Measurements from ENCODE around the gene FGF11. TPM values are rescaled to one million over a fixed set of nuclear protein-coding genes. Genes with fewer than 3 reads are reported as not detected.

The FGF11 gene
- total and polyA plus RNA-seq, 2 donors (not counting 1 experiment from before 2014, with no cell fraction given), result 0.33 to 0.87 TPM

GRCh38 chr17:7408863-7409262 is 30.4 kb upstream of the FGF11 start:
- no peaks in the 10 kb centered on the region for H4K20me1 ChIP-seq (ENCODE audit: control insufficient read depth, extremely low read depth, insufficient read depth, low read length)
- H3K79me2 ChIP-seq (ENCODE audit: control insufficient read depth, insufficient read depth, low read length), result no peaks in the 10 kb centered on the region
- no peak overlapping the region for H3K27ac ChIP-seq (ENCODE audit: insufficient read depth, low read length)
- no peak for TF ChIP-seq CTCF (conservative IDR thresholded peaks at IDR 0.05 in 1 of 2, IDR thresholded peaks at IDR 0.05 in 1 of 2; ENCODE audit: low read depth in 1 of 2, low read length in 2 of 2)
- no peak for TF ChIP-seq EZH2 (IDR thresholded peaks at IDR 0.05; ENCODE audit: low read length, missing control alignments)
- no peak overlapping the region for H3K4me2 ChIP-seq (ENCODE audit: extremely low read depth, insufficient read depth, low read length)
- no peaks in the 10 kb centered on the region for H3K27me3 ChIP-seq (ENCODE audit: control insufficient read depth, insufficient read depth, low read length)
- no peaks in the 10 kb centered on the region for H3K9me3 ChIP-seq (ENCODE audit: control insufficient read depth, insufficient read depth, low read depth, low read length)
- no peak overlapping the region for H3K9ac ChIP-seq (ENCODE audit: insufficient read depth, low read length)
- H3K36me3 ChIP-seq (ENCODE audit: control insufficient read depth, insufficient read depth, low read length), result peaks cover 10% of the 10 kb centered on the region
- no peak overlapping the region for H3K4me3 ChIP-seq (replicated peaks in 1 of 4; ENCODE audit: control extremely low read depth in 1 of 4, insufficient read depth in 1 of 4, low read depth in 3 of 4, low read length in 4 of 4)
- no peak for DNase-seq (ENCODE audit: low read depth in 2 of 2)
- no peak overlapping the region for H2AFZ ChIP-seq (ENCODE audit: low read length)
- H3K4me1 ChIP-seq (ENCODE audit: control insufficient read depth, extremely low read depth, insufficient read depth, low read length), result peaks cover 7% of the 10 kb centered on the region

GRCh38 chr17:7409716-7410115 is 29.6 kb upstream of the FGF11 start:
- Histone ChIP-seq H2AFZ (ENCODE audit: low read length) (no peak overlapping the region), H3K4me2 (ENCODE audit: extremely low read depth, insufficient read depth, low read length) (no peak overlapping the region), H3K4me1 (ENCODE audit: control insufficient read depth, extremely low read depth, insufficient read depth, low read length) (peaks cover 7% of the 10 kb centered on the region), H3K27ac (ENCODE audit: insufficient read depth, low read length) (no peak overlapping the region), H3K27me3 (ENCODE audit: control insufficient read depth, insufficient read depth, low read length) (no peaks in the 10 kb centered on the region), H3K79me2 (ENCODE audit: control insufficient read depth, insufficient read depth, low read length) (no peaks in the 10 kb centered on the region), H3K36me3 (ENCODE audit: control insufficient read depth, insufficient read depth, low read length) (peaks cover 11% of the 10 kb centered on the region), H3K4me3 (replicated peaks in 1 of 4; ENCODE audit: control extremely low read depth in 1 of 4, insufficient read depth in 1 of 4, low read depth in 3 of 4, low read length in 4 of 4) (no peak overlapping the region), H4K20me1 (ENCODE audit: control insufficient read depth, extremely low read depth, insufficient read depth, low read length) (no peaks in the 10 kb centered on the region), H3K9me3 (ENCODE audit: control insufficient read depth, insufficient read depth, low read depth, low read length) (no peaks in the 10 kb centered on the region), H3K9ac (ENCODE audit: insufficient read depth, low read length) (no peak overlapping the region)
- no peak for DNase-seq (ENCODE audit: low read depth in 2 of 2)
- no peak for TF ChIP-seq EZH2 (IDR thresholded peaks at IDR 0.05; ENCODE audit: low read length, missing control alignments)
- TF ChIP-seq CTCF (conservative IDR thresholded peaks at IDR 0.05 in 1 of 2, IDR thresholded peaks at IDR 0.05 in 1 of 2; ENCODE audit: low read depth in 1 of 2, low read length in 2 of 2), result no peak

GRCh38 chr17:7410634-7411426 is 28.5 kb upstream of the FGF11 start:
- no peaks in the 10 kb centered on the region for H3K79me2 ChIP-seq (ENCODE audit: control insufficient read depth, insufficient read depth, low read length)
- H3K4me1 ChIP-seq (ENCODE audit: control insufficient read depth, extremely low read depth, insufficient read depth, low read length), result peaks cover 7% of the 10 kb centered on the region
- no peaks in the 10 kb centered on the region for H4K20me1 ChIP-seq (ENCODE audit: control insufficient read depth, extremely low read depth, insufficient read depth, low read length)
- no peak for DNase-seq (ENCODE audit: low read depth in 2 of 2)
- H2AFZ ChIP-seq (ENCODE audit: low read length), result no peak overlapping the region
- H3K4me2 ChIP-seq (ENCODE audit: extremely low read depth, insufficient read depth, low read length), result no peak overlapping the region
- H3K36me3 ChIP-seq (ENCODE audit: control insufficient read depth, insufficient read depth, low read length), result peaks cover 15% of the 10 kb centered on the region
- no peaks in the 10 kb centered on the region for H3K27me3 ChIP-seq (ENCODE audit: control insufficient read depth, insufficient read depth, low read length)
- no peak overlapping the region for H3K9ac ChIP-seq (ENCODE audit: insufficient read depth, low read length)
- no peak for TF ChIP-seq CTCF (conservative IDR thresholded peaks at IDR 0.05 in 1 of 2, IDR thresholded peaks at IDR 0.05 in 1 of 2; ENCODE audit: low read depth in 1 of 2, low read length in 2 of 2)
- TF ChIP-seq EZH2 (IDR thresholded peaks at IDR 0.05; ENCODE audit: low read length, missing control alignments), result no peak
- no peak overlapping the region for H3K4me3 ChIP-seq (replicated peaks in 1 of 4; ENCODE audit: control extremely low read depth in 1 of 4, insufficient read depth in 1 of 4, low read depth in 3 of 4, low read length in 4 of 4)
- H3K9me3 ChIP-seq (ENCODE audit: control insufficient read depth, insufficient read depth, low read depth, low read length), result no peaks in the 10 kb centered on the region
- H3K27ac ChIP-seq (ENCODE audit: insufficient read depth, low read length), result no peak overlapping the region
